CD14-positive monocyte (primary cell): ENCODE data around the gene ARMC8. TPM values are rescaled to one million over a fixed set of nuclear protein-coding genes. Genes with fewer than 3 reads are reported as not detected.

Experiments used
- DNase-seq, 3 donors: peaks; one replicate each; pipeline ENCODE4 v3.0.0-alpha.2; 2011 to 2022
- H2AFZ ChIP-seq: 2 replicates; pipeline ENCODE4 v1.6.0; 2012; ENCODE audit warnings: mild to moderate bottlenecking, low read depth, low read length, inconsistent platforms; ENCODE audit not compliant: insufficient read depth, poor library complexity, severe bottlenecking
- H3K27ac ChIP-seq, 2 donors: 1 replicate in 1 of 2; 2 replicates in 1 of 2; pipeline ENCODE4 v1.5.1; 2012 to 2013; ENCODE audit warnings: low read length in 2 of 2, control low read depth in 1 of 2, inconsistent platforms in 1 of 2, low read depth in 1 of 2, mild to moderate bottlenecking in 1 of 2
- H3K27me3 ChIP-seq, 2 donors: one replicate each; pipeline versions ENCODE4 v1.6.0 to v1.6.1; 2011 to 2013; ENCODE audit warnings: low read length in 2 of 2; ENCODE audit not compliant: control insufficient read depth in 2 of 2, insufficient read depth in 2 of 2
- H3K36me3 ChIP-seq, 2 donors: replicated peaks in 1 of 2; 1 replicate in 1 of 2; 2 replicates in 1 of 2; pipeline versions ENCODE4 v1.5.1 to v1.6.1; 2012 to 2013; ENCODE audit warnings: low read length in 2 of 2, control low read depth in 1 of 2, inconsistent platforms in 1 of 2, mild to moderate bottlenecking in 1 of 2; ENCODE audit not compliant: insufficient read depth in 2 of 2, control insufficient read depth in 1 of 2
- H3K4me1 ChIP-seq, 2 donors: 1 replicate in 1 of 2; 2 replicates in 1 of 2; pipeline versions ENCODE4 v1.5.1 to v1.6.1; 2012 to 2013; ENCODE audit warnings: low read length in 2 of 2, control low read depth in 1 of 2, inconsistent platforms in 1 of 2, mild to moderate bottlenecking in 1 of 2, moderate library complexity in 1 of 2; ENCODE audit not compliant: insufficient read depth in 2 of 2, control insufficient read depth in 1 of 2
- H3K4me2 ChIP-seq: replicated peaks from 2 replicates; pipeline ENCODE3; 2012; ENCODE audit warnings: low read length, moderate library complexity, mild to moderate bottlenecking; ENCODE audit not compliant: poor library complexity, severe bottlenecking; ENCODE audit errors: extremely low read depth
- H3K4me3 ChIP-seq, 3 experiments: fragments of 200-600 bp in 1 of 3; sonication (generic) in 1 of 3; replicated peaks in 1 of 3; 1 replicate in 2 of 3; 2 replicates in 1 of 3; pipeline ENCODE4 v1.5.1; 2011 to 2013; ENCODE audit warnings: low read length in 3 of 3, mild to moderate bottlenecking in 3 of 3, control low read depth in 2 of 3, low read depth in 2 of 3, inconsistent platforms in 1 of 3, moderate library complexity in 1 of 3
- H3K79me2 ChIP-seq: 2 replicates; pipeline ENCODE4 v1.6.0; 2012; ENCODE audit warnings: mild to moderate bottlenecking, control low read depth, inconsistent platforms, low read length, moderate library complexity; ENCODE audit not compliant: insufficient read depth
- H3K9ac ChIP-seq: 2 replicates; pipeline ENCODE4 v1.6.0; 2017; ENCODE audit warnings: low read length, mild to moderate bottlenecking; ENCODE audit not compliant: insufficient read depth, poor library complexity, severe bottlenecking
- H3K9me3 ChIP-seq, 2 donors: replicated peaks in 1 of 2; 1 replicate in 1 of 2; 2 replicates in 1 of 2; pipeline versions ENCODE4 v1.5.1 to v1.6.1; 2012 to 2013; ENCODE audit warnings: low read length in 2 of 2, control low read depth in 1 of 2; ENCODE audit not compliant: control insufficient read depth in 1 of 2, insufficient read depth in 1 of 2
- H4K20me1 ChIP-seq: 2 replicates; pipeline ENCODE4 v1.6.0; 2012; ENCODE audit warnings: mild to moderate bottlenecking, low read length, control low read depth, moderate library complexity; ENCODE audit not compliant: insufficient read depth
- H3K27ac Mint-ChIP-seq, 7 donors: one replicate each; pipeline ENCODE4 v1.8.0; 2020; ENCODE audit warnings: mild to moderate bottlenecking in 7 of 7, mixed read lengths in 7 of 7, moderate library complexity in 6 of 7, inconsistent platforms in 2 of 7
- H3K27me3 Mint-ChIP-seq, 3 donors: one replicate each; pipeline ENCODE4 v1.8.0; 2021 to 2022; ENCODE audit warnings: low read depth in 3 of 3, mild to moderate bottlenecking in 3 of 3, mixed read lengths in 3 of 3, moderate library complexity in 3 of 3, inconsistent platforms in 1 of 3
- H3K36me3 Mint-ChIP-seq, 2 donors: one replicate each; pipeline ENCODE4 v1.8.0; 2020; ENCODE audit warnings: mixed read lengths in 2 of 2, inconsistent platforms in 1 of 2, mild to moderate bottlenecking in 1 of 2
- H3K4me1 Mint-ChIP-seq: one replicate; pipeline ENCODE4 v1.8.0; 2020; ENCODE audit warnings: mild to moderate bottlenecking, mixed read lengths
- H3K4me3 Mint-ChIP-seq, 2 donors: one replicate each; pipeline ENCODE4 v1.8.0; 2020; ENCODE audit warnings: mild to moderate bottlenecking in 2 of 2, mixed read lengths in 2 of 2, moderate library complexity in 1 of 2
- H3K9me3 Mint-ChIP-seq, 7 donors: one replicate each; pipeline ENCODE4 v1.8.0; 2020 to 2022; ENCODE audit warnings: mixed read lengths in 7 of 7, mild to moderate bottlenecking in 6 of 7, moderate library complexity in 6 of 7, inconsistent platforms in 2 of 7
- CTCF ChIP-seq: fragments of 200-600 bp; IDR thresholded peaks from one replicate; pipeline ENCODE4 v1.8.0; 2022; ENCODE audit warnings: antibody characterized with exemption, mild to moderate bottlenecking
- WGBS: methylation state at CpG from one replicate; pipeline ENCODE4 v1.1.5; 2013; ENCODE audit warnings: missing lambda C conversion rate; ENCODE audit not compliant: insufficient coverage; 5-methylcytosine and 5-hydroxymethylcytosine counted together
- intact Hi-C, 2 donors: fragments of 100-400 bp; cut with micrococcal nuclease; formaldehyde crosslinking; loops; one replicate each; pipeline versions ENCODE4 v1.15.0 to v1.15.1; 2023
- polyA plus RNA-seq, 3 donors: library from polyadenylated mRNA; depleted of rRNA in 1 of 3; unstranded in 2 of 3; stranded (reverse) in 1 of 3; fragments of 300-500 nt in 2 of 3; fragments of >200 nt in 1 of 3; fragmentation: Illumina TruSeq in 2 of 3; gene quantifications; 1 replicate in 2 of 3; 2 replicates in 1 of 3; pipeline ENCODE4 v1.2.3, GENCODE V29; 2012 to 2021

Gene ARMC8
- polyA plus RNA-seq, 3 donors, result 34.3 to 43.9 (median 42.0) TPM

DNA sequence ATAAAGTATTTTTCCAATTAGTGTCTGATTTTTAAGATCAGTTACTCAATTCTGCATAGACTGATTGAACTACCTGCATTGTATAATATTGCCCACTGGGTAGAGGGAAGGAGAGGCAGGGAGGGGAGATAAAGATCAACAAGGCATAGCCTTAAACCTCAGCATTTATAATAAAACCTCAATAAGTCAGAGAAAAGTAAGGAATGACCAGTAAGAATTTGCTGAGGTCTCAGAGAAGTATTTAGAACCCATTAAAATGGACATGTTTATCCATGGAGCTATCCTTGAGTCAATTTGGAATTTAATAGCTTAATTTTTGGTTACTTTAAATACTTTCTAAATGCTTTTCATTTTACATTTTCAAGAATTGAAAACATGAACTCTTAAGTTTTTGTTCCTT is 62.5 kb downstream of the ARMC8 start:
- H3K9me3 ChIP-seq, result no peaks in the 10 kb centered on the region
- no peak for DNase-seq
- H3K27ac ChIP-seq, result no peak overlapping the region
- no peak overlapping the region for H3K9ac ChIP-seq
- Mint-ChIP-seq H3K36me3 (peaks cover 48 to 52% of the 10 kb centered on the region in 2 donors), H3K4me1 (no peaks in the 10 kb centered on the region), H3K9me3 (peaks cover 0 to 5% (median 0%) of the 10 kb centered on the region in 7 donors), H3K27me3 (peaks cover 0 to 2% (median 0%) of the 10 kb centered on the region in 3 donors), H3K4me3 (no peak overlapping the region), H3K27ac (peak overlapping the region in 3 of 7 donors; percentile 26 to 50 (median 48))
- H3K27me3 ChIP-seq, result no peaks in the 10 kb centered on the region
- H2AFZ ChIP-seq, result no peak overlapping the region
- H3K4me3 ChIP-seq, result no peak overlapping the region
- no peaks in the 10 kb centered on the region for H3K4me1 ChIP-seq
- no peaks in the 10 kb centered on the region for H3K79me2 ChIP-seq
- no peak for TF ChIP-seq CTCF
- intact Hi-C loops, result no loop called here
- H3K4me2 ChIP-seq, result no peak overlapping the region
- H4K20me1 ChIP-seq, result no peaks in the 10 kb centered on the region
- H3K36me3 ChIP-seq, result peaks cover 37 to 53% of the 10 kb centered on the region in 2 donors

DNA sequence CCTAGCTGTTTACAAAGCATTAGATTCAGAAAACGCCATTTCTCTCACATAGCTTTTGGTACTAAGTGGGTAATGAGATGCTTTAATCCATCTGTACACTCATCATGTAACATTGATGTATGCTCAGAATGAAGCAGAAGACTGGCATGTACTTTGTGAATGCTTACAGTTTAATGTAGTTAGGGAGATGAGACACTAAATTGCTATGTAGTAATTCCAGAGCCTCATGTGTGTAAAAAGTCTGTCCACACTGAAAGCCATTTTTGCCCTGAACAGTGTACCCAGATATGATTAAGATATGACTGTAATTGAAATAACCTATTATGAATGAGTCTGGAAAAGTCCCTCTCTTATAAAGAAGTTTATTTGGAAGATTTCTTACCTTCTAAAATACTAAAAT is 66.5 kb downstream of the ARMC8 start:
- Mint-ChIP-seq H3K4me1 (no peaks in the 10 kb centered on the region), H3K27me3 (peaks cover 0 to 2% (median 0%) of the 10 kb centered on the region in 3 donors), H3K36me3 (peaks cover 19 to 29% of the 10 kb centered on the region in 2 donors), H3K9me3 (peaks cover 0 to 3% (median 0%) of the 10 kb centered on the region in 7 donors), H3K27ac (no peak overlapping the region), H3K4me3 (no peak overlapping the region)
- no peak overlapping the region for H3K4me3 ChIP-seq
- no CpG with 5 or more reads among the region's 1 CpG for WGBS
- H4K20me1 ChIP-seq, result no peaks in the 10 kb centered on the region
- no peak overlapping the region for H3K4me2 ChIP-seq
- DNase-seq, result no peak
- TF ChIP-seq CTCF, result no peak
- no peak overlapping the region for H3K9ac ChIP-seq
- H3K27ac ChIP-seq, result no peak overlapping the region
- no peaks in the 10 kb centered on the region for H3K27me3 ChIP-seq
- no peaks in the 10 kb centered on the region for H3K9me3 ChIP-seq
- no peaks in the 10 kb centered on the region for H3K79me2 ChIP-seq
- intact Hi-C loops, result no loop called here
- peaks cover 4 to 34% of the 10 kb centered on the region in 2 donors for H3K36me3 ChIP-seq
- no peak overlapping the region for H2AFZ ChIP-seq
- no peaks in the 10 kb centered on the region for H3K4me1 ChIP-seq
